DMS114 treated with DMSO at 0.1 percent for 48 hours (cell line): ENCODE results near the gene SLC2A13.

Experiments
- DNase-seq: peaks from one replicate; lab custom pipeline; 2025; ENCODE audit not compliant: unreplicated experiment; lab: John Stamatoyannopoulos, UW

SLC2A13 gene

DNA sequence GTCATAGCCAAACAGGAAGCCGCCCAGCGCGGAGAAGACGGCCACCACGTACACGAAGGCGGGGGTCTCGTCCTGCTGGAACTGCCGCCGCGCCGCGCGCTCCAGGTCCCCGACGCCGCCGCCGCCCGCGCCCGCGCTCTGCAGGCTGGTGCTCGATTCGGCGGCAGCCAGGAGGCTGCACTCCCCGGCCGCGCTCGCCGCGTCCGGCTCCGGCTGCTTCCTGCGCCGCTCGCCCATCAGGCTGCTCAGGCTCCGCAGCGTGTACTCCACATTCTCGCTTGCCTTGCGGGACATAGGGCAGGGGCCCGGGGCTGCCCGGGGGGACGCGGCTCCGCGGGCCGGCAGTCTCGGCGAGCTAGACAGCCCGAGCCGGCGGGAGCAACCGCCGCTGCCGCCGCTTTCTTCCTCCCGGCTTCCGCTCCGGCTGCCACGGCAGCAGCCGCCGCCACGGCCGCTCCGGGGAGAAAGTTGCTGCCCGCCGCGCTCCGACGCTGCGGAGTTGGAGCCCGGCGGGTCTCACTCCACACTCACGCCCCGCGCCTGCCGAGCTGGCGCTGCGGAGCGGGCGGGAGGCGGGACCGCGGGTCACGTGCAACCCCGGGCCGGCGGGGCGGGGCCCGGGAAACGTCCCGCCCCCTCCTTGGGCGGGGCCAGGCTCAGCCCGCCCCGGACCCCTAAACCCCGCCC, at the start of gene SLC2A13:
SLC2A13 (minus strand) TSS at position 567 of the 687 bp plus-strand sequence; CDS start at position 294, 273 bp downstream.
- DNase-seq: peak; percentile 46

DNA sequence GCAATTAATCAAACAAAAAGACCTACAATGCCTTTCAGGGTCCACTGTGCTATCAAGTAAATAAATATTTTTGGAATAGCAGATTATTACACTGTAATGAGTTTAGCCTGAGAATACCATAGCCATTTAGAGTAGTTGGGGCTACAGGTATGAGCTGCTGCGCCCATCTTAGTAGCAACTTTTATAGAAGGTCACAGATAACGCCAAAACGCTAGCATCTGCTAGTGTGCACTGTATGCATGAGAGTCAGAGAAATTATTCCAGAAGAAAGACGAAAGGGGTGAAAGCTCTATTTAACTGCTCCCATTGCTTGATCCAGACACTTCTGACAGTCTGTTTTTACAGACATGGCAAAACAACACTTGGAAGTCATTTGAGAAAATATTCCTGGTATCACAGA, 48.5 kb upstream of the SLC2A13 start:
- DNase-seq: no peak

DNA sequence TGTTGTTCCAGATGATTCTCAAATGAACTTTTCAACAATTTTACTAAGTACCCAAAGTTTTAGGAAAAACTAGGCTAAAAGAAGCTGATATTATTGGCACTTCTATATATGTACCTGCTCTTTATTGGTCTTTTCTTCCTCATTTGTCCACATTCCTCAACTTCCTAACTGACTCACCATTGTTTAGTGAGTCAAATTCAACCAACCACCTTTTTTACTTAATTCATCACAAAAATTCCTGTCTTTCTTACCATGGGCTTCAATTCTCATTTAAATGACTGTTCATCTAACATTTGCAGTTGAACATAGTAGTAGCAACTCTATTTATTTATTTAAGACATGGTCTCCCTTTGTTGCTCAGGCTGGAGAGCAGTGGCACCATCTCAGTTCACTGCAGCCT, 47.6 kb upstream of the SLC2A13 start:
- no peak for DNase-seq

DNA sequence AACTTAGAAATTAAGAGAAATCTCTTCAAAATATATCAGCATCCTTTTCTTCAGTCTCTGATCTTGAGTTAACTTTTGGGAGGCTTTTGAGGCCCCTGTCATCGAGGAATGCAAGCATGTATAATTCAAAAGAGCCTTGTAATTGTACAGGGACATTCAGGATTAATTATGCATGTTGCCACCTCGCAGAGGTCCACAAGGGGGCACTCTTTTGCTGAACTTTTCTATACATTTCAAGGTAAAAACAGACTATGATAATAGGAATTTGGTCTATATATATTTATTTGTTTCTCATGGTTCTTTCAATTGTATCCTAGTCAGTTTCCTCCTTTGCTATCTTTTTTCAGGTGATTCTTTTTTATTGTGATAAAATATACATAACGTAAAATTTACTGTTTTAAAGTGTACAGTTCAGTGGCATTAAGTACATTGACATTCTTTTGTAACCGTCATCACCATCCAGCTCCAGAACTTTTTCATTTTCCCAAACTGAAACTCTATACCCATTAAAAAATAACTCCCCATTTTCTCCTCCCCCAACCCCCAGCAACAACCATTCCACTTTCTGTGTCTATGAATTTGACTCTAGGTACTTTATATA, 47.0 kb upstream of the SLC2A13 start:
- peak; percentile 59 for DNase-seq

DNA sequence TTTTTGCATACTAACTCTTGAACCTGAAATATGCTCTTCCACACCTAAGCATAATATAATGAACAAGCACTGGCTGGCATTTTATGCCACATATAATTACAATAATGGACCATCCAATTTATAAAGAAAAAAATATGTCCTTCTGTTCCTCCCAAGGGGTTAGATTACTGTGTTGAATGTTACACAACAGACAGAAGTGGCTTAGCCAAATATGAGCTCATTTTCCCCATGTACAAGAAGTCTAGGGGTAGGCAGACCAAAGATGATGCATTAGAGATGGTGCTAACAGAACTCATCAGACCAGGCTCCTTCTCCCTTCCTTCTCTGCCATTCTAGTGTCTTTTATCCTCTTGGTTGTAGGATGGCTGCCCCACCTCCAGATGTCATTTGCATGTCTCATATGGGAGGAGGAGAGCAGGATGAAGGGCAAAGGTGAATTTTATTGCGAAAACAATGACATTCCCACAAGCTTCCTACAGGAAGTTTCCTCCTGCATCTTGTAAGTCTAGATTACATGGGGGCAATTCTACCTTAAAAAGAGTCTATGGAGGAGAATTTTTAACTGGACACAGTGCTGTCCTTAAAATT, 43.9 kb upstream of the SLC2A13 start:
- DNase-seq: no peak

DNA sequence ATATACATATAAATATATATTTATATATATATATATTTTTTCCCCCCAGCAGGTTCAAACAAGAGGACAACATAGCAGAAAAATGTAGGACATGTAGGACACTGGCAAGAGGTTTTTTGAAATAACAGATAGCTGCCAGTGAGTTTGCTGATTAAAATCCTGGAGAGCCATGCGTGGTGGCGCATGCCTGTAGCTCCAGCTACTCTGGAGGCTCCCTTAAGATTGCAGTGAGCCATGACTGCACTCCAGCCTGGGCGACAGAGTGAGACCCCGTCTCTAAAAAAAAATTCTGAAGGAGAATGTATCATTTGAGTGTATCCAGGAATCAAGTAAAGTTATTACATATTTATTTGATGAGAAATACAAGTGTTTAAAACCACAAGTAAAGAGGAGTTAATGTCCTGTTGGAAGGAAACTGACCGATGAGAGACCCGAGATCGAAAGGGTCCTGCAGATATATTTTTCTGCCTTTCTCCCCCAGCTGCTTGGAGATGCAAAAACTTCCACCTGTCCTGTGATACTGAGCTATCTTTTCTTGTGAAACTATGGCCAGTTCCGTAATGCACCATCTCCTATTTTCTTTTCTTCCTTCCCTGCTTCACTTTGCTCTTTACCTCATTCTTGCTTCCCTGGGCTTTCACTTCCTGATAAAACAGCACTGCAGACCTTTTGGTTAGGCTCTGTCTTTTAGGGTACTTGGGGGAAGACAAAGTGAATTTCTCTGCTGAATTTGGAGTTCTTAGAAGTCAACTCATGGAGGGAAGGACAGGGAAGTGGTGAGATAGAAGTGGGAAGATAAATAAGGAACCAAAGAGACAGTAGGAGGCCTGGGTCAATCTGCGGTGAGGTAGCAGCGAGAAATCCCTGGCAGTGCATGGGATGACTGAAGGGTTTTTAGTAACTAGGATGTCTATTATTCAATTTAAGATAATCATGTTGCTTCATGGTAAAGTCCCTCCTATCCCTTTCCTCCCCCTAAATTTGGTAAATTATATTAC, 41.2 kb upstream of the SLC2A13 start:
- DNase-seq: no peak

DNA sequence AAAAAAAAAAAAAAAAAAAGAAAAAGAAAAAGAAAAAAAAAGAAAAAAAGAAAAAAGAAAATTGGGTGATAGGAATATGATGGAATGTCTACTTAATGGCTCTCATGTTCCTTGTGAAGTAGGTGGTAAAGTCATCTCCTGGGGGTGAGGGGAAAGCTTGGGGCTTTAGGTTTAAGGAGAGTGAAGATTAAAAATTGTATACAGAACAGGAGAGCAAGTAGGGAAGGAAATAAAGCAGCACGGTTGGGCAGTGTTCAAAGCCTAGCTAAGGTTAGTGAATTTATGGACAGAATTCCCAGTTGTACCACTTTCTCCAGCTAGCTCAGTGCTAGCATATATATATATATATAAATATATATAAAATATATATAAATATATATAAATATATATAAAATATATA, 40.0 kb upstream of the SLC2A13 start:
- DNase-seq: no peak

DNA sequence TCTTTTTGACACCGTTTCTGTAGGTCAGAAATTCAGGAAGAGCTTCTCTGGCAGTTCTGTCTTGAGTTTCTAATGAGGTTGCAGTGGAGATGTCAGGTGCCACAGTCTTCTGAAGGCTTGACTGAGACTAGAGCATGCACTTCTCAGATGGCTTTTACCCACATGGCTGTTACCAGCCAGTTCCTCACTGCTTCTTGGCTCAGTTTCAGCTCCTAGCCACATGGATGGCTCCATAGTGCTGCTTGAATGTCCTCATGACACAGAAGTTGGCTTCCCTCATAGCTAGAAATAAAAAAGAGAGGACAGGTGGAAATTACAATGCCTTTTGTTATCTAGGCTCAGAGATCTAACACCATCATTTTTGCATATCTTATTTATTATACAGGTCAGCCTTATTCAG, 38.1 kb upstream of the SLC2A13 start:
- no peak for DNase-seq

DNA sequence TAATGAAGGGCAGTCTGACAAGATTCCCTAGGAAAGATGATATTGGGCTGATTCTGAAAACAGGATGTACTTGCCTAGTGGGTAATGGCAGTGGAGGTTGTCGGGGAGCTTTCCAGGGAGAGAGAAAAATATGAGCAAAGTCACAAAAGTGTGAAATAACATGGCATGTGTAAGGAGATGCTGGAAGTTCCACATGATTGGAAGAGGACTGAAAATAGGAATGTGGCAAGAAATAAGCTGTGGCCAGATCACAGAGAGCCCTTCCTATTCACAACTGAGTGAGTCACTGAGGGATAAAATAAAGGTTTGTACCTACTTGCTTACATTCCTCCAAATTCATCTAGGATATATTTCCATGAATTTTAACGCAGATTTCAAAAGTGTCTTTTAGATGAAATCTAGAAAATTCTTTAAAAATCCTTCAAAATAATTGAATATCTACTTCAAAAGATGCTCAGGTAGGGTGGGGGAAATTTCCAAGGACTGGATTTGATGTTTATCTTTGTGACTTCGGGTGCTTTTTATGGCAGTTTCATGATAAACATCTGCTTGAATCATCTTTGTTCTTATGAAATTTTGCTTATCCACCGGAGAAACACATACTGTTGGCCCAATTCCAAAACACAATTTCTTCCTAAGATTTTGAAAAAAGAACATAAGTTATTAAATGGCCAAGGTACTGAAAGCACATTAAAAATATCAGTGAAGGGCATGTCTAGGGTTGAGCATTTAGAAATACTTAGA, 36.3 kb upstream of the SLC2A13 start:
- no peak for DNase-seq

DNA sequence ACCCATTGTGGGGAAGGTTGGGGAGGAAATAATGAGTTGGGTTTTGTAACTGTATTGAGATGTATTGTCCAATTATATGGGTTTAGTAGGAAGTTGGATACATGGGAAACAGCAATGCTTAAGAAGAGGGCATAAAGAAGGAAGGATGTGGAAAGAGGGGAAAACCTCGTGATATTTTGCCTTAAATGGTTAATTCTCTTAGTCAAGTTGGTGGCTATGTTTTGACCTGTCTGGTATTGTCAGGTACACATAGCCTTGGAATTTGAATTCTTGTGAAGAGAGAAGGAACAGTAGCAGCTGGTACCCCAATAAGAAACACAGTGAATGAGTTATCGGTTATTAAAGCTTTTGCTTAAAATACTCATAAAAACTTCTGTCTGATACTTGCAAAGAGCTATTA, 32.6 kb upstream of the SLC2A13 start:
- DNase-seq: no peak

DNA sequence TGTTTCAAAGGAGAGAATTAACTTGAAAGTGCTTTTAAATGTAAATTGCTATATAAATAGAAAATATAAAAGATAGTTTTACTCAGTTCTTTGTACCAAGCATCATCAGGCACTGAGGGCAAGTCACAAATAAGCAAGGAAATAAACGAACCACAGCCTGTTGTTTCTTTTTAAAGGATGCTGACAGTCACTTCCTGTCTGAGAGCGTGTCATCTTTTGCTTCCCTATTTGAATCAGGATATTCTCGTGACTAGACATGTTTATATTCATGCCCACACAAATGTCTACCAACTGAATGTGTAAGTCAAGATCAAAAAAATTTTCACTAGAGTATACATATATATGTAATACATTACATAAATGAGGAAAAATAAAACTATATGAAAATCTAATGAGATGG, 31.4 kb upstream of the SLC2A13 start:
- DNase-seq: no peak

DNA sequence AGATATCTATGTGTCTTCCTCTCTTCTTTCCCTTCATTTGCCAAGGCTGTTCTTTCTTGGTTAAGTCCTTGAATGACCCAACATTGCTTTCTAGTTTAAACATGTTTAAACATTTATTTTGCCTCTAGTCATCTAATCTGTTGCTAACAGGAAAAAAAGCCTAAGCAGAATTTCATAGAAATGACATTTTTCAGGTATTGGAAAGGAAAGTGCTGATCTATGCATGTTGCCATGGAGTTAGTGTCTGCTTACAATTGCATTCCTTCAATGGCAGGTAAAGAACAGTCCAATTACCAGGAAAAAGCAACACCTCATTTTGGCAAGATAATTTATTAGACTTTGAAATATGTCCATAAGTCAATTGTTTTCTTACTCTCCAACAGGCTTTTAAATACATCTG, 21.5 kb upstream of the SLC2A13 start:
- no peak for DNase-seq

DNA sequence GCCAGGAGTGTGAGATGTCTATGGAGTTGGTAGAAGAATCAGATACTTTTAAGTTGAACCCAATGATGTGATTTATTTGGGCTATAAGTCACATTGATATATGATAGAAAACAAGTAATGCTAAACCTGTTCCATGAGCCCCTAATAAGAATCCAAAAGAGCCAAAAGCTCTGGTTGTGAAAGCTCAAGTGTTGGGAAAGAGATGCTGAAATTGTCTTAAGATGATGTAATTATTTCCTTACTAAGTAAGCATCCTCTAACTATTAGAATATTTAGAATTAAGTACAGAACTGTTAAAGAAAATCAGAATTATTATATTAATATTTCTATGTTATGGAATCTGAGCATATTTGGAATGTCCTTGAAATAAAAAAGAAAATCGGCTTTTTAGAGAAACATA, 17.6 kb upstream of the SLC2A13 start:
- DNase-seq: no peak

DNA sequence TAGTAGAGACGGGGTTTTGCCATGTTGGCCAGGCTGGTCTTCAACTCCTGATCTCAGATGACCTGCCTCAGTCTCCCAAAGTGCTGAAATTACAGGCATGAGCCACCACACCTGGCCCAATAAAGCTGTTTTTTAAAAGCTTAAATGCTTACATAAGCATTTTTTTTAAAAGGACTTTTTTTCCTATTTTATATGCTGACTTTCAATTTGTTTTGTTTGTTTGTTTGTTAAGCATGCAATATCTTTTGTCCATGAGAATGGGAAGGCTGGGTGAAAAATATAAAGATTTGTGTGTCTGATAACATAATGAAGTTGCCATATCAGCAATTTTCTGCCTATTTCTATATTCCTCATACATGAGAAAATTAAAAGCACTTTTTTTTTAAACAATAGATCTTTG, 17.0 kb upstream of the SLC2A13 start:
- no peak for DNase-seq

DNA sequence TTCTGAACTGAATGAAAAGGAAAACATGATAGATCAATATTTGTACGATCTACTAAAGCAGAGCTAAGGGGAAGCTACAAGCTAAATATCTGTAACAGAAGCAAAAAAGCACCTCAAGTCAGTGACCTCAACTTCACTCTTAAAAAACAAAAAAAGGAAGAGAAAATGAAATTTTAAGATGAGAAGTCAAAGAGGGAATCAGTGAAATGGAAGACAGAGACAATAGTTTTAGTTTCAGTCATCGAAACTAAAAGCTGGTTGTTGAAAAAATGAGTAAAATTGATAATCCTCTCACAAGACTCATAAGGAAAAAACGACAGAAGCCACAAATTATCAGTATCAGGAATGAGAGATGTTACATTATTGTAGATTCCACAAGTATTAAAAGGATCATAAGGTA, 11.9 kb upstream of the SLC2A13 start:
- no peak for DNase-seq

DNA sequence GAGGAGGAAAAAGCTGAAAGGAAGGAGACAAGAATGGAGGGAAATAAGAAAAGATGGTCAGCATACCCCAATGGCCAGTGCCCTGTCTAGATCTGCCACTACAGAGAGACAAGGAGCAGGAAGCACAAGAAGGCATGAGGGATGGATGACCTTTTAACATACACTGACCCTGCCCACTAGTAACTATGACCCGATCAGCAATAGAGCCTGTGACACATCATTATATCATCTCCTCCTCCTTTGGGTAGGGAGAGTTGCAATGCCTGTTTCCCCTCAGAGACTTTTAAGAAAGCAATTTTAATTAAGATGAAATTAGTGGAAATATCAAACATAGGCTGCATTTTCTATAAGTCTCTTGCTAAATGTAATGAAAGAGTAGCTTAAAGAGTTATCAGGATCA, 4.7 kb upstream of the SLC2A13 start:
- DNase-seq: no peak

DNA sequence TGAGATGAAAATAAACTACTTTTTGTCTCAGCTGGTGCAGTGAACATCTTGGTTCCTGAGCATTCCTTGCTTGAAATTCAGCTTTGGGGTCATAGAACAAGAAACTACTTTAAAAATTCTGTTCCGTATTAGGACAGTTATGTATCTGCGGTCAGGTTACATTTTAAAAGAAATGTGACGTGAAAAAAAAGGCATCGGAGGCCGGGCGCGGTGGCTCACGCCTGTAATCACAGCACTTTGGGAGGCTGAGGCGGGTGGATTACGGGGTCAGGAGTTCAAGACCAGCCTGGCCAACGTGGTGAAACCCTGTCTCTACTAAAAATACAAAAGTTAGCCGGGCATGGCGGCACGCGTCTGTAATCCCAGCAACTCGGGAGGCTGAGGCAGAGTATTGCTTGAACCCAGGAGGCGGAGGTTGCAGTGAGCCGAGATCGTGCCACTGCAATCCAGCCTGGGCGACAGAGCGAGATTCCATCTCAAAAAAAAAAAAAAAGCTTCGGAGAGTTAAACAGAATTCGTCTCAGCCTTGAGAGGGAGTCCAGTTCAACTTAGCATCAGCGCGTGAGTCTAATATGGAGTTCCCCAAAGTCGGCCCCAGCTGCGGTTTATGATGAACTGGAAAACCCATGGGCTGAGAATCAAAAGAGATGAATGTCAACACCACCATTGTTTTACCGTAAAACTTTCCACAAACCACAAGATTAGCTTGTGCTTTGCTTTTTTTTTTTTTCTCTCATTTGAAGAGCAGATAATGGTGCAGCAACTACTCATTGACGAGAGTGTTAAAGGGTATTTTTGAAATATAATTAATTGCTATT, 2.1 kb upstream of the SLC2A13 start:
- DNase-seq: no peak

DNA sequence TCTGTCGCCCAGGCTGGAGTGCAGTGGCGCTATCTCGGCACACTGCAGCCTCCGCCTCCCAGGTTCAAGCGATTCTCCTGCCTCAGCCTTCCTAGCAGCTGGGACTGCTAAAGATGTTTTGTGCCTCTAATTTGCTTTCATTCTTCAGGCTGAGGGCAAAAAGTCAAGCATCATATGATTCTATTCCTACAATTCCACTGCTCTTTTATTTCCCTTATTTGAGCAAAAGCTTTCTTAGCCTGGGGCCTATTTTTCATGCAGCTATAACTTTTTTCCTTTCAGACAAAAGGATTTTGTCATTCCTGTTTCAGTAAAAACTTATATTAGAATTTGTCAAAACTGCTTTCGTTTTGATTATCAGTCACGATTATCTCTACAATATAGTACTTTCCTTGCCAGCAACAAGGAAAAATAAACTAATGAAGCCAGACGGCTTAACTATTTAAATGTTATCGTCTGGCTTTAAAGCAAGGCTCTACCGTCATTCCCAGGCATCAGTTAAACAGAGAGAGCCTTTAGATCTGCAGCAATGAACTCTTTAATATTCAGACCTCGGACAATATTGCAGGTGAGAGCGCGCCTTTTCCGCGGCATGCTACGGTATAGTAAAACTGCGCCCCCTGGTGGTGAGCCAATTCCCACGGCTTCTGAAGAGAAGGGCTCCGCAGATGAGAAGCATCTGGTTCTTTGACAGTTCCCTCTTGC, 1.4 kb upstream of the SLC2A13 start:
- peak; percentile 78 for DNase-seq

DNA sequence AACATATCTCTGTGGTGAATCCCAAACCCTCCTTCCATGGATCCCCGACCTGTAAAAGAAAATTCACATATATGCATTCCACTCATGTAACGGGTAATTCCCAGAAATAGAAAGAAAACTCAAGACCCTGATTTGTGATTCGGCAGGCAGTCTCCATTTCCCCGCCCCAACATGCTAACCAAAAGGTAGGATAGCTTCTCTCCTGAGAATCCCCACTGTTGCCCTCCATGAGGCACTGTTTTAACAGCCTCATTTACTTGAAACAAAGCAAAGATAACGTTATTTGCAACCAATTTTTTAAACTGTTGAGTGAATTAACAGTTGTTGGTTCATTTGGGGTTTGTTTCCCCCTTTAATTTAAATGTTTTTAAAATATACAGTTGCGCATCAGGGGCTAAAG, 774 bp upstream of the SLC2A13 start:
- DNase-seq: peak; percentile 41
